Measurements from ENCODE around the gene RIPPLY3. TPM values are rescaled to one million over a fixed set of nuclear protein-coding genes. Genes with fewer than 3 reads are reported as not detected.

Gene RIPPLY3
- total RNA-seq, 6 experiments from 2014 or later = 0.12 to 0.18 (median 0.17) TPM; not detected in 3

- Histone ChIP-seq H3K9me3 (no peaks in the 10 kb centered on the region), H3K36me3 (peaks cover 0 to 3% (median 1%) of the 10 kb centered on the region in 4 donors), H3K27me3 (no peaks in the 10 kb centered on the region), H3K4me1 (no peaks in the 10 kb centered on the region), H3K27ac (no peak overlapping the region), H3K4me3 (no peak overlapping the region)
- WGBS (ENCODE audit: insufficient coverage, low coverage, low lambda C conversion rate, missing lambda C conversion rate) = 81% methylated on average over 7 of the region's 7 CpGs
- ATAC-seq (no peak), DNase-seq (no peak)
- intact Hi-C loops (cut with DNase I) = no loop called here
- TF ChIP-seq POLR2A (IDR thresholded peaks at IDR 0.05) (no peak), CTCF (IDR thresholded peaks at IDR 0.05) (no peak)
Observed at GRCh38 chr21:37061926-37062592, 55.6 kb downstream of the RIPPLY3 start.

- intact Hi-C loops (cut with DNase I) = no loop called here
- 83% methylated on average over 6 of the region's 6 CpGs for WGBS (ENCODE audit: insufficient coverage, low coverage, low lambda C conversion rate, missing lambda C conversion rate)
- no peak for TF ChIP-seq CTCF (IDR thresholded peaks at IDR 0.05)
- TF ChIP-seq POLR2A (IDR thresholded peaks at IDR 0.05) = no peak
- H3K27me3 ChIP-seq = no peaks in the 10 kb centered on the region
- H3K4me3 ChIP-seq = no peak overlapping the region
- H3K36me3 ChIP-seq = peaks cover 0 to 3% (median 1%) of the 10 kb centered on the region in 4 donors
- DNase-seq = no peak
- H3K9me3 ChIP-seq = no peaks in the 10 kb centered on the region
- no peak overlapping the region for H3K27ac ChIP-seq
- H3K4me1 ChIP-seq = no peaks in the 10 kb centered on the region
- no peak for ATAC-seq
Observed at GRCh38 chr21:37062593-37062935, 56.1 kb downstream of the RIPPLY3 start.

- Histone ChIP-seq H3K4me1 (no peaks in the 10 kb centered on the region), H3K9me3 (no peaks in the 10 kb centered on the region), H3K4me3 (no peak overlapping the region), H3K27me3 (no peaks in the 10 kb centered on the region), H3K27ac (no peak overlapping the region), H3K36me3 (peaks cover 0 to 3% (median 1%) of the 10 kb centered on the region in 4 donors)
- intact Hi-C loops (cut with DNase I) = no loop called here
- no CpG with 5 or more reads among the region's 1 CpG for WGBS (ENCODE audit: insufficient coverage, low coverage, low lambda C conversion rate, missing lambda C conversion rate)
- no peak for TF ChIP-seq POLR2A (IDR thresholded peaks at IDR 0.05)
- TF ChIP-seq CTCF (IDR thresholded peaks at IDR 0.05) = no peak
- ATAC-seq = no peak
- DNase-seq = no peak
Observed at GRCh38 chr21:37063433-37063832, 56.9 kb downstream of the RIPPLY3 start.

- no peak for DNase-seq
- Histone ChIP-seq H3K9me3 (no peaks in the 10 kb centered on the region), H3K36me3 (peaks cover 0 to 8% (median 2%) of the 10 kb centered on the region in 4 donors), H3K27me3 (no peaks in the 10 kb centered on the region), H3K4me3 (no peak overlapping the region), H3K27ac (no peak overlapping the region), H3K4me1 (no peaks in the 10 kb centered on the region)
- TF ChIP-seq POLR2A (IDR thresholded peaks at IDR 0.05) (no peak), CTCF (IDR thresholded peaks at IDR 0.05) (no peak)
- intact Hi-C loops (cut with DNase I) = no loop called here
- ATAC-seq = no peak
Observed at GRCh38 chr21:37064841-37065240, 58.3 kb downstream of the RIPPLY3 start.
